Midbrain (tissue), 1 donor: ENCODE results near the gene ERN1.

Source experiments
- DNase-seq: peaks from one replicate; lab custom pipeline; 2025; lab: John Stamatoyannopoulos, UW

Gene ERN1

GRCh38 chr17:64110379-64111152 lies 19.4 kb downstream of the ERN1 start:
- DNase-seq, result no peak

DNA sequence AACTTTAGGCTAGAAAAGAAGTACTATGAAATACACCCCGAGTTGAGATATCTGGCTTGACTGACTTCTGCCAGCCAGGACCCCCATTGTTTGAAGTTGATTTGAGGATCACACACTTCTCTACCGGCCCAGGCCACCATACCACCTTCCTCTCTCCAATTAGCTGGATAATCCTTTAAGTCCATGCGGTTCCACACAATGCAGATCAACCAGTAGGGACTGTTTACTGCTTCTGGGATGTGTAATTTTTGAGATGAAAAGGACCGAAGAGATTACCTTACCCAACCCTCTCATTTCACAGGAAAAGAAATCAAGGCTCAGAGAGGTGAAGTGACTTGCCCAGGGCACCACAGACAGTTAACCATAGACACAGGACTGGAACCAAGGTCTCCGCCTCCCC lies 20.5 kb downstream of the ERN1 start:
- no peak for DNase-seq

DNA sequence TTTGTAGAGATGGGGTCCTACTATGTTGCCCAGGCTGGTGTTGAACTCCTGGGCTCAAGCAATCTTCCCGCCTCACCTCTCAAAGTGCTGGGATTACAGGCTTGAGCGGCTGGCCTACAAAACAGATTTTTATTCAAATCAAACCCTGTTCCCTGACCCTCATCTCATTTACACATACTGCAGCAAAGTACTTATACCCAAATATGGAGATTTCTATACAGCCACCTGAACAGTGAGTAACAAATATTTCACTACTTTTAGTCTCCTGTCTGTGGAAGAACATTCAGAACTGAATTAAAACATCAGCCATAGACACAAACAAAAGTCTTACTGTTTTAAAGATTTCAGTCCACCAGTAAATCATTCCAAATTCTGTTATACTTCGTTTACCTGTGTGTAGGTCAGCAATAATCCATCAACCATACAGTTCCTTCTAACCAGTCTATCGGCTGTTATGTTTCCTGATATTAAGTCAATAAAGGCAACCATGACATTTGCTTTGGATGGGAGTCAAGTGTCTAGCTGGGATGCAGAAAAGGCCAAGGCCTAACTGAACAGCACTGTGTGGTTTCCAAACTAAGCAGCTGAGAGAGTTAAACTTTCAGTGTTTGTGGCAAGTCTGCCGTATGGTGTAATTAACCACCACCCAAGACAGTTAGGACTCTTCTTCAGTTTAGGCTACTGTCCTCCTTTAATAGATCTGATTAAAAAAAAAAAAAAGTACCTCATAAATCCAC lies 22.3 kb downstream of the ERN1 start:
- no peak for DNase-seq

GRCh38 chr17:64106918-64107317 lies 23.0 kb downstream of the ERN1 start:
- DNase-seq, result no peak

- DNase-seq, result no peak
These were observed 26.3 kb downstream of the ERN1 start for GRCh38 chr17:64103391-64104364.

- DNase-seq, result no peak
These were observed 27.1 kb downstream of the ERN1 start for GRCh38 chr17:64102627-64103390.

DNA sequence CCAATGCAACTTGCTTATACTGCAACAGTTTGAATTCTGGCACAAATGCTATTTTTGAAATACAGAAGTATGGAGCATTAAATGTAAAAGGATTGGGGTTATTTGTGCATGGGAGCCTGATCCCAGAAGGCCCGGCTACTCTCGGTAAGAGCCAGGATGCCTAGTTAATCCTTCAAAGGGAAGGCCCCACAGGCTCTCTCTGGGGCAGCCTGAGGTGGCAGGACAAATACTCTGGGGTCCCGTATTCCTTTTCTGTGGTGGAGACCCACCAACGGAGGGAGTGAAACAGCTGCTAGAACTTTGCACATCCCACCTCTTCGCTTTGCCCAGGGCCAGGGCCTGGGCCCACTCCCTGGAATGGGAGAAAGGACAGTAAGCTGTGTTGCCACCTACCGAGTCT lies 30.4 kb downstream of the ERN1 start:
- DNase-seq, result no peak

DNA sequence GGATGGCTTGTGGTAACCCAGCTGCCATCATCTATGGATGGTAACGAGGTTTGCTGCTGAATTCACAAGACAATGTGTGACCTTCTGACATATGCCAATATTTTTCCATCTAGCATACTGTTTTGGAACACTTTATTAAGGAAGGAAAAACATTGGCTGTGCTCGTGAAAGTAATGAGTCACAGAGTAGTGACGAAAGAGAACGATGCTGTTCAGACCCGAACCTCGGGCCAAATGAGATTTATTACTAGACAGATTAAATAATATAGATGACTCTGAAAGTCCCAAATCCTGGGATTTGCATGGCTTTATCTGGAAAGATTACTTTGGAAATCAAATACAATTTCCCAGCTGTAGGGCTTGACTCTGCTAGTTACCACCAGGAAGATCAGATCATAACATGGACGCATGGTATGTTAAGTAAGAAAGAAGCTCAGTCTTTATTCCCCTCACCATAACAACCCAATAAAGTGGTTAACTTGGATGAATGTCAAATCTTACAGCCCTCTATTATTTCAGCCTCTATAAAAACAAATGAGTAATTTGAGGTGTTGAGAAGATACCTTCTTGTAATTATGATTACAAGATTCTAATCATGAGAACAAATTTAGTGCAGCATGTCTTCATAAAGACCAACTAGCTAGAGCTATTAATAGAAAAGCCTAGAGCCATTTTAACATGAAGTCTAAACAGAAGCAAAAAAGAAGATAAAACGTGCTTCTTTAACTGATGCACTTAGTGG lies 32.6 kb downstream of the ERN1 start:
- DNase-seq, result no peak

GRCh38 chr17:64096037-64096436 lies 33.9 kb downstream of the ERN1 start:
- DNase-seq, result no peak

DNA sequence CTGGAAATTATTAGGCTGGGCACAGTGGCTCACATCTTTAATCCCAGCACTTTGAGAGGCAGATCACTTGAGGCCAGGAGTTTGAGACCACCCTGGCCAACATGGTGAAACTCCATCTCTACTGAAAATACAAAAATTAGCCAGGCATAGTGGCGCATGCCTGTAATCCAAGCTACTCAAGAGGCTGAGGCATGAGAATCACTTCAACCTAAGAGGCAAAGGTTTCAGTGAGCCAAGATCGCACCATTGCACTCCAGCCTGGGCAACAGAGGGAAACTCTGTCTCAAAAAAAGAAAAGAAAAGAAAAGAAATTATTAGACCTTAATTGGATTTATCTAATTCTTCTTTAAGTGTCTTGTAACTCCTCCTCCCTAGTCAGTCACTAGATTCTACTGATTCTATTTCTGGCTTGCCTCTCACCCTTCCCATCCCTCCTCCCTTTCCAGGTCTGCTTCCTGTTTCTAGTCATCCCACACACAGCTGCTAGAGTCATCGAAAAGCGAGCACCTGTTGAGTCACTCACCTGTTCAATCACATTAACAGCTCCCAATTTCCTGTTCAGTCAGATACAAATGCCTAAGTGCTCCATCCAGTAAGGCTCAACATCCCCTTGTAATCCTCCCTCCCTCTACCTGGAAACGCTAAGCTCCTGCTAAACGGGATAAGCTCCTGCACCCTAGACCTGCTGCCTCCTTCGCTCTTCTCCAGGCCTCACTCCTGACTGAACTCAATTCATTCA lies 34.6 kb downstream of the ERN1 start:
- DNase-seq, result no peak

GRCh38 chr17:64094412-64094811 lies 35.5 kb downstream of the ERN1 start:
- no peak for DNase-seq

- no peak for DNase-seq
These were observed 36.9 kb downstream of the ERN1 start for GRCh38 chr17:64092952-64093451.

DNA sequence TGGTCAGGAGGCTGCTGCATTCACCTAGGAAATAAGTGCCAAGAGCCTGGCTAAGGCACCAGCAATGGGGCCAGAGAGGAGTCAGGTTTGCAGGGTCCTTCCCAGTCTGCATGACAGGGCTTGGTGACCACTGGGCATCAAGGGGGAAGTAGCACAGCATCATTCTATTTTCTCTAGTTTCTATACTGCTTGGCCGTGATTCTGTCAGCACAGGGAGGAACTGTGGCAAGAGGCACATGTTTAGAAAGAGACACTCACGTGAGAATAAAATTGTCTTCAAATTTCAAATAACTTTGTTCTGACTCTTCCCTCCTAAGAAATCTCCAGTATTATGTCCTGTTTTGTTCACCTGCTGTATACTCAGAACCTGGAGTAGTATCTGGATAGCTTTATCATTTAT lies 37.8 kb downstream of the ERN1 start:
- DNase-seq, result no peak

DNA sequence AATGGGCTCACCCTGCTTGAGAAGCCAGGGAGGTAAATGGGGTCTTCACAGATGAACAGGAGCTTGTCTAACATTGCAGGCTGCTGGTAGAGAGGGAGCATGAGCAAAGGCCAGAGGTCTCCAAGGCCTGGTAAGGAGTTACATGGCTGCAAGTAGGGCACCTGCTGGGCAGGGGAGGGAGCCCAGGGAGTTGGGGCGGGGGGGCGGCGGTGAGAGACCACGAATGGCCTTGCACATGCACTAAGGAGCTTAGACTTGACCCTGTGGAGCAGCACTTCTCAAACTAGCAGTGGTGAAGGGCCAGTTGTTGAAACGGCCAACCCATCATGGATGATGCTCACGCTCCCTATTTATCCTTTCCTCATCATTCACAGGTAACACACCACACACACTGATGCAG lies 38.4 kb downstream of the ERN1 start:
- DNase-seq, result no peak

DNA sequence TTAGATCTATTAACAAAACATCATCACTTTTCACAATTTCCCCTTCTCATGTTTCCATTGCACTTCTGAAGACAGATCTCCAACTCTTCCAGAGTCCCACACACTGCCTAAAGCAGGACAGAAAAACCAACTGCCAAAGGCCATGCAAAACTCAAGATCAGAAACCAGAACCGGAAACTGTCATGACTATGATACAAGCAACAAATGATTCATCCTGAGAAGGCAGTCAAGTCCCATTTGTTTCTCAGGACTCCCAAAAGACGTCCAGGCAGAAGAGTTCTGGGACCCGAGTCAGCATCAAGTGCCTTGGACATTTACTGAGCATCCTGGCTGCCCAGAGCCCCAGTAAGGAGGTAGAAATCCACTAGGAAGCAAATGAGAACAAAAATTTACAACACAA lies 38.8 kb downstream of the ERN1 start:
- no peak for DNase-seq

DNA sequence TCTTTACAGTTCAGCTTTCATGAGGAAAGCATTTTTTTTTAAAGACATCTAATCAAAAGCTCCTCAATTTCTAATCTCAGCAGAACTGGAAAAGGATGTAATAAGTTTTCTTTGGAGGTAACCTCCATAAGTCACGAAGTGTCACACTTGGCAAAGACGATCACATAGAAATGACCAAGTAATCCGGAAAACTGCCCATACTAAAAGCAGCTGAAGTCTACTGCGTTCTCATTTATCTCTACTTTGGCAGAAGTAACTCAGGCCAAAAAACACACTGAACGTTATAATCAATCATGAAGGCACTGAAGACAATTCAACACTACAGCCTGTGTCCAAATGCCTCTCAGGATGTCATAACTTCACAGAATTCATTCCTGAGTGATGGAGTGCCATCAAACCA lies 39.8 kb downstream of the ERN1 start:
- no peak for DNase-seq

GRCh38 chr17:64087252-64088005 lies 42.5 kb downstream of the ERN1 start:
- DNase-seq, result no peak

DNA sequence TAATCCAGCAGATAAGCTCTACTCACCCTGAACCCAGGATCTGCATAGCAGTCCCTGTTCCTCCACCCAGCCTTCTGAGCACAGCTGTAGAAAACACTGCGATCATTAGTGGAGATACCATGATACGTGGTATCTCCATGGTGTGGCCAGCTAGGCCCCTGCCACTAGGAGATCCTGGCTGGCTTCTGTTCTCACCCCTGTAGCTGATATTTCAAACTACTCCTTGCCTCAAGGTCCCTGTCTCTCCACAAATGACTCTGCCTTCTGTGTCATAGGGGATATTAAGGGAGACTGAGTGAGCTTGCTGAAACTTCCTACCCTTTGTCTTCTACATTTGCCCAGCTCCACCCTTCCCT lies 44.3 kb downstream of the ERN1 start:
- DNase-seq, result no peak

DNA sequence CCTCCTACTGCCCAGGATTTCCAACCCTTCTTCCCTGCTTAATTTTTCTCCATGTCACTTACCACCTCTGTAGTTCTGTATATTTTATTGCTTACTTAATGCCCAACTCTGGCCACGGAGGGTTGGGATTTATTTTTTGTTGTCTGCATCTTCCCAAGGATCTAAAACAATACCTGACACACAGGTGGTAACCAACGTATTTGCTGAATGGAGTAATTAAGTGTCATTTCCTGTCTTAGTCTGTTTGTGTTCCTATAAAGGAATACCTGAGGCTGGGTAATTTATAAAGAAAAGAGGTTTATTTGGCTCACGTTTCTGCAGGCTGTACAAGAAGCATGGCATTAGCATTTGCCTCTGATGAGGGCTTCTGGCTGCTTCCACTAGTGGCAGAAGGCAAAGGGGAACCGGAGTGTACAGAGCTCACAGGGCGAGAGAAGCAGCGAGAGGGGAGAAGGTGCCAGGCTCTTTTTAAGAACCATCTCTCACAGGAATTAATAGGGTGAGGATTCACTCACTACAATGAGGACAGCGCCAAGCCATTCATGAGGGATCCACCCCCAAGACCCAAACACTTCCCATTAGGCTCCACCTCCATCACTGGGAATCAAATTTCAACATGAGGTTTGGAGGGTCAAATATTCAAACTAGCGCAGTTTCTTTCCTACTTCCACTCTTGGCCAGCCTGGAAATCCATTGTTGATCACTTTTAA lies 44.8 kb downstream of the ERN1 start:
- DNase-seq, result no peak
